Body of pancreas (tissue), 4 donors: Measurements from ENCODE around the gene MAS1L. TPM values are rescaled to one million over a fixed set of nuclear protein-coding genes. Genes with fewer than 3 reads are reported as not detected.

Experiments
- ATAC-seq: fragments of 150-250 bp; one replicate; pipeline ENCODE4 v1.9.1; 2016
- DNase-seq, 4 donors: peaks; one replicate each; pipeline ENCODE4 v3.0.0-alpha.2; 2019
- H3K27ac ChIP-seq, 4 donors: fragments of 200-600 bp; sonication (generic); 1 replicate in 3 of 4; 2 replicates in 1 of 4; pipeline versions ENCODE4 v1.5.1 to v1.6.1; 2016 to 2019; ENCODE audit warnings: mild to moderate bottlenecking in 1 of 4, mixed read lengths in 1 of 4, moderate library complexity in 1 of 4
- H3K27me3 ChIP-seq, 2 donors: fragments of 200-600 bp; sonication (generic); one replicate each; pipeline ENCODE4 v1.6.0; 2016; ENCODE audit warnings: mild to moderate bottlenecking in 1 of 2
- H3K36me3 ChIP-seq, 2 donors: fragments of 200-600 bp; sonication (generic); replicated peaks in 1 of 2; 2 replicates each; pipeline ENCODE4 v1.5.1; 2016; ENCODE audit warnings: low read depth in 2 of 2; ENCODE audit not compliant: insufficient read depth in 1 of 2
- H3K4me1 ChIP-seq: fragments of 200-600 bp; sonication (generic); one replicate; pipeline ENCODE4 v1.6.0; 2016
- H3K4me3 ChIP-seq, 2 donors: fragments of 200-600 bp; sonication (generic); 1 replicate in 1 of 2; 2 replicates in 1 of 2; pipeline ENCODE4 v1.5.1; 2016 to 2019
- H3K9me3 ChIP-seq, 3 donors: fragments of 200-600 bp; sonication (generic); 1 replicate in 2 of 3; 2 replicates in 1 of 3; pipeline ENCODE4 v1.5.1; 2016
- CTCF ChIP-seq, 7 experiments: fragments of 450-650 bp in 4 of 7; fragments of 200-600 bp in 3 of 7; sonication (generic) in 3 of 7; IDR thresholded peaks; one replicate each; pipeline ENCODE4 v1.5.1; 2016 to 2019; ENCODE audit warnings: antibody characterized with exemption in 7 of 7
- POLR2A ChIP-seq, 3 donors: fragments of 450-650 bp; IDR thresholded peaks; one replicate each; pipeline ENCODE4 v1.6.1; 2016; ENCODE audit warnings: antibody characterized with exemption in 3 of 3, mild to moderate bottlenecking in 2 of 3
- WGBS, 2 donors: methylation state at CpG; one replicate each; pipeline ENCODE4 v1.1.5; 2017; 5-methylcytosine and 5-hydroxymethylcytosine counted together
- intact Hi-C: fragments of 100-400 bp; cut with DNase I; formaldehyde crosslinking; loops from one replicate; pipeline ENCODE4 v1.15.1; 2023
- total RNA-seq, 2 donors: library from RNA; depleted of rRNA; stranded (reverse); fragments of >200 nt; gene quantifications; one replicate each; pipeline ENCODE4 v1.1.0, GENCODE V29; 2016

Gene MAS1L
- total RNA-seq, 2 donors from 2014 or later, result not detected

- DNase-seq (no peak), ATAC-seq (no peak)
- Histone ChIP-seq H3K4me3 (no peak overlapping the region), H3K36me3 (no peaks in the 10 kb centered on the region), H3K27ac (no peak overlapping the region), H3K4me1 (peaks cover 16% of the 10 kb centered on the region), H3K9me3 (no peaks in the 10 kb centered on the region), H3K27me3 (no peaks in the 10 kb centered on the region)
- intact Hi-C loops, result no loop called here
- TF ChIP-seq CTCF (IDR thresholded peaks at IDR 0.05) (no peak), POLR2A (IDR thresholded peaks at IDR 0.05) (no peak)
- 77 to 91% methylated on average over 4 of the region's 4 CpGs for WGBS, 2 donors
These were observed 32.5 kb upstream of the MAS1L start for GRCh38 chr6:29520232-29520631.

- H3K4me3 ChIP-seq, result no peak overlapping the region
- no peaks in the 10 kb centered on the region for H3K36me3 ChIP-seq
- H3K27ac ChIP-seq, result no peak overlapping the region
- no peak for DNase-seq
- intact Hi-C loops, result no loop called here
- H3K9me3 ChIP-seq, result no peaks in the 10 kb centered on the region
- H3K4me1 ChIP-seq, result peaks cover 8% of the 10 kb centered on the region
- TF ChIP-seq POLR2A (IDR thresholded peaks at IDR 0.05) (no peak), CTCF (IDR thresholded peaks at IDR 0.05) (no peak)
- WGBS, 2 donors, result 85 to 87% methylated on average over 6 of the region's 6 CpGs
- H3K27me3 ChIP-seq, result no peaks in the 10 kb centered on the region
- ATAC-seq, result no peak
These were observed 31.7 kb upstream of the MAS1L start for GRCh38 chr6:29519291-29520010.

- ATAC-seq, result no peak
- intact Hi-C loops, result no loop called here
- no peak for DNase-seq
- WGBS, 2 donors, result 75 to 83% methylated on average over 5 to 7 of the region's 7 CpGs
- no peaks in the 10 kb centered on the region for H3K27me3 ChIP-seq
- no peaks in the 10 kb centered on the region for H3K36me3 ChIP-seq
- H3K4me3 ChIP-seq, result no peak overlapping the region
- no peaks in the 10 kb centered on the region for H3K4me1 ChIP-seq
- TF ChIP-seq CTCF (IDR thresholded peaks at IDR 0.05) (no peak), POLR2A (IDR thresholded peaks at IDR 0.05) (no peak)
- no peak overlapping the region for H3K27ac ChIP-seq
- H3K9me3 ChIP-seq, result no peaks in the 10 kb centered on the region
These were observed 30.1 kb upstream of the MAS1L start for GRCh38 chr6:29517728-29518440.

GRCh38 chr6:29517245-29517644, 29.5 kb upstream of the MAS1L start:
- intact Hi-C loops, result no loop called here
- Histone ChIP-seq H3K4me3 (no peak overlapping the region), H3K27me3 (no peaks in the 10 kb centered on the region), H3K9me3 (no peaks in the 10 kb centered on the region), H3K36me3 (no peaks in the 10 kb centered on the region), H3K4me1 (no peaks in the 10 kb centered on the region), H3K27ac (no peak overlapping the region)
- DNase-seq, result no peak
- 40 to 56% methylated on average over 1 of the region's 1 CpG for WGBS, 2 donors
- TF ChIP-seq POLR2A (IDR thresholded peaks at IDR 0.05) (no peak), CTCF (IDR thresholded peaks at IDR 0.05) (no peak)
- ATAC-seq, result no peak
